ENCODE measurements around the gene HOXB5. TPM values are rescaled to one million over a fixed set of nuclear protein-coding genes. Genes with fewer than 3 reads are reported as not detected.

The HOXB5 gene
- total RNA-seq, 1 donor from 2014 or later = 0.59 TPM

Small RNAs within 50 kb of the gene (microRNA-seq; reads per million reads assigned to microRNA genes)
- not detected for gene MIR196A1 (ENCODE audit: unreplicated experiment)

Other genes starting within 250 kb of the HOXB5 start
- gene SKAP1, start 163.6 kb downstream of the HOXB5 start, total RNA-seq (ENCODE audit: unreplicated experiment) = 2.1 TPM
- not detected for gene HOXB1, start 62.8 kb downstream of the HOXB5 start, total RNA-seq (ENCODE audit: unreplicated experiment)
- gene HOXB2, start 48.7 kb downstream of the HOXB5 start, total RNA-seq (ENCODE audit: unreplicated experiment) = 5.6 TPM
- gene HOXB4, start 15.4 kb downstream of the HOXB5 start, total RNA-seq (ENCODE audit: unreplicated experiment) = 6.5 TPM
- 17.7 TPM for gene HOXB3, start 3.5 kb downstream of the HOXB5 start, total RNA-seq (ENCODE audit: unreplicated experiment)
- 1.9 TPM for gene HOXB6, start 11.2 kb upstream of the HOXB5 start, total RNA-seq (ENCODE audit: unreplicated experiment)
- gene HOXB7, start 17.2 kb upstream of the HOXB5 start, total RNA-seq (ENCODE audit: unreplicated experiment) = 3.6 TPM
- 0.15 TPM for gene HOXB8, start 21.5 kb upstream of the HOXB5 start, total RNA-seq (ENCODE audit: unreplicated experiment)
- 0.49 TPM for gene HOXB9, start 32.6 kb upstream of the HOXB5 start, total RNA-seq (ENCODE audit: unreplicated experiment)
- not detected for gene PRAC1, start 128.7 kb upstream of the HOXB5 start, total RNA-seq (ENCODE audit: unreplicated experiment)
- not detected for gene PRAC2, start 129.4 kb upstream of the HOXB5 start, total RNA-seq (ENCODE audit: unreplicated experiment)
- gene HOXB13, start 135.0 kb upstream of the HOXB5 start, total RNA-seq (ENCODE audit: unreplicated experiment) = not detected
- gene TTLL6, start 223.4 kb upstream of the HOXB5 start, total RNA-seq (ENCODE audit: unreplicated experiment) = 0.87 TPM
- 46.1 TPM for gene CALCOCO2, start 237.3 kb upstream of the HOXB5 start, total RNA-seq (ENCODE audit: unreplicated experiment)